CD4-positive, alpha-beta T cell treated with Interleukin-15 for 1 hour (primary cell): Measurements from ENCODE around the gene KRTAP1-3.
"Not testable (repeated sequence)": the region's sequence is repeated elsewhere in the genome, so short reads cannot be mapped to it uniquely, and the experiment has no call there.

Experiments used
- DNase-seq: peaks from one replicate; pipeline ENCODE4 v3.0.0-alpha.2; 2020

The KRTAP1-3 gene

DNA sequence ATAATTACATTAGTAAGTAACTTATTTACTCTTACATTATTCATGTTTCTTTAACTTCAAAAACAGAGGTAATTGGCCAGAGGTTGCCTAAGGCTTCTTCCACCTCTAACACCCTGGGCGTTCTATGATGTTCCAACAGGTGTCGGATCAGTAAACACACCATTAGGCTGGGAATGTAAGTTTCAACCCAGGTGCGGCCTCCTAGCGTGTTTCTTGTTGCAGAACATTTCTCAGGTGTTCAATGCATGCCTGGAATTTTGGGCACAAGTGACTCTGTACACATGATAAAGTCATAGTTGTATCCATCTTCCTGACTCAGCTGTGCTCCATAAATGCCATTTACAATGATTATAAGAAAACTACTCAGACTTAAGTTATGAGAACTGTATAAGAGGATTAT is 19.4 kb upstream of the KRTAP1-3 start:
- no peak for DNase-seq

DNA sequence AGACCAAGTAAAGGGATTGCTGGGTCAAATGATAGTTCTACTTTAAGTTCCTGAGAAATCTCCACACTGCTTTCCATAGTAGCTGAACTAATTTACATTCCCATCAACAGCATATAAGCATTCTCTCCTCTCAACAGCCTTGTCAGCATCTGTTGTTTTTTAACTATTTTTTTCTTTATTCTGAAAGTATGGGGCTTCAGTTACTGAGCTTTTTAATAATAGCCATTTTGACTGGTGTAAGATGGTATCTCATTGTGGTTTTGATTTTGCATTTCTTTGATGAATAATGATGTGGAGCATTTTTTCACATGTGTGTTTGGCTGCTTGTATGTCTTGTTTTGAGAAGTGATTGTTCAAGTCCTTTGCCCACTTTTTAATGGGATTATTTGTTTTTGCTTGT is 17.9 kb upstream of the KRTAP1-3 start:
- no peak for DNase-seq

DNA sequence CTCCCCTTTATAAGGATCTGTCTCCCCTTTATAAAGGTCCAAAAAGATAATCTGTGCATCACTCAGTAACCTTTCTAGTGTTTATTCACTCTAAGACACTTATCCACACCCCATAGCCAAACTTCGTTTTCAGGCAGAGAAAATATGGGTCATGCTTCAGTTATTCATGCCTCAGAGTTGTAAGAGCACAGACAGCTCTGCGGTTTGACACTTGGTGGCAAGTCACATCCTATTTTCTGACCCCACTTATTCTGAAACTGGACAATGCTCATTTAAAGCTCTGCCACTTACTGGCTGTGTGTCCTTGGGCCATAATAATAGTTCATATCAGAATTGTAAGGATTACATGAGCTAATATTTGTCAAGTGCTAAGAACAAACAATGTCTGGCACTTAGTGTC is 14.4 kb upstream of the KRTAP1-3 start:
- no peak for DNase-seq

DNA sequence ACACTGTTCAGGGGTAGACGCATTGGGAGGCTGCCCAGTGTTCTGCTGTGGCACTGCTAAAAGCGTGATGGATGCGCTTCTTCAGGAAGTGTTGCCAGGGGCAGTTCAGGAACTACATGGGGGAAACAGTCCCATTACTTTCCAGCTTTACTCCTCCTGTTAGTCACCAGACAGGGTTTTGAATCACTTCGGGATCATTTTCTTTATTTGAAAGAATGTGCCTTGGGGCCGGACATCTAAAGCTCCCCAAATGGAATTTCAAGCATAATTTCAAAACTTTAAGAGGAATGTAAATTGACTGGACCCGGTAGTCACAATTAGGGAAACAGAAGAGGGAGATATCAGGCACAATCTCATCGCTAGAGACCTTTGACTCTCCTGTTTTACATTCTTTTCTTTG is 13.8 kb upstream of the KRTAP1-3 start:
- no peak for DNase-seq

DNA sequence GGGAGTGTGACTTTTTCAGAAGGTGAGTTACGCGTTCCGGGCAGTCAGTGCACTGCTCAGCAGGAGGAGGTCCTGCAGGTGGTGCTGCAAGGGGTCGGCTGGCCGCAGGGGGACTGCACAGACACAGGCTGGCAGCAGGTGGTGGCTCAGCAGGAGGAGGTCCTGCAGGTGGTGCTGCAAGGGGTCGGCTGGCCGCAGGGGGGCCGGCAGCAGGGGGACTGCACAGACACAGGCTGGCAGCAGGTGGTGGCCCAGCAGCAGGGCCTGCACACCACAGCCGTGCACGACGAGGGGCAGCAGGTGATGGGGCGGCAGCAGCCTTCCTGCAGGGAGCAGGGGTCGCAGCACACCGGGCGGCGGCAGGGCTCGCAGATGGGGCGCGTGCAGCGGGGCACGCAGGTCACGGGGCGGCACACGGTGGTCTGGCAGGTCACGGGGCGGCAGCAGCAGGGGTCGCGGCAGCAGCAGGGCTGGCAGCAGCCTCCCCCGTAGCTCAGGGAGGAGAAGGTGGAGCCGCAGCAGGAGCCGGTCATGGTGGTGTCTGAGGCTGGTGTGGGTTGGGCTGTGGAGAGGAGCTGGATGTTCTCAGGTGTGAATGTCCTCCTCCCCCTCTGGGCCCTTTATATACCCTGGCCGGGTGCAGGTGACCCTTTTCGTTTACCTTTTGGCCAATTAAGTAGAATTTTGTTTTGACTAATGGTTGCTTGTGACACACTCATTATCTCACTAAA is 12.2 kb upstream of the KRTAP1-3 start, which contains the start of gene KRTAP2-1:
Gene KRTAP2-1 (minus strand): TSS at position 582 of the 731 bp plus-strand sequence. CDS start 49 bp downstream, at position 533.
- not testable (repeated sequence) for DNase-seq

DNA sequence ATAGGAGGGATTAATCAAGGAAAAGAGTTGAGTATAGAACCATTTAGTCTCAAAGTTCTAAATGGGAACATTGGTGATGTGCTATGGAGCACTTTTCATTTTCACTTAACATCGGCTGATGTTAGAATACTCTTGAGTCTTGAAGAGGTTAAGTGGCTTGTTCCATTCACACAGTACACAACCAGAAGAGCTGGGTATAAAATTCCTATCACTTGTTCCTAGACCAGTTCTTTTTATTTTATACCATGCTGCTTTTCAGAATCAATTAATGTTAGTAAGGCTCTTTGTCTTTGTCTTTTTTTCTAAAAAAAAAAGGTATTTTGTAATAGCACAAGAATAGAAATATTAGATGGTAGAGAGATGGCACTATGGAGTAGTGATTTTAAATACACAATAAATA is 8.3 kb upstream of the KRTAP1-3 start:
- no peak for DNase-seq

DNA sequence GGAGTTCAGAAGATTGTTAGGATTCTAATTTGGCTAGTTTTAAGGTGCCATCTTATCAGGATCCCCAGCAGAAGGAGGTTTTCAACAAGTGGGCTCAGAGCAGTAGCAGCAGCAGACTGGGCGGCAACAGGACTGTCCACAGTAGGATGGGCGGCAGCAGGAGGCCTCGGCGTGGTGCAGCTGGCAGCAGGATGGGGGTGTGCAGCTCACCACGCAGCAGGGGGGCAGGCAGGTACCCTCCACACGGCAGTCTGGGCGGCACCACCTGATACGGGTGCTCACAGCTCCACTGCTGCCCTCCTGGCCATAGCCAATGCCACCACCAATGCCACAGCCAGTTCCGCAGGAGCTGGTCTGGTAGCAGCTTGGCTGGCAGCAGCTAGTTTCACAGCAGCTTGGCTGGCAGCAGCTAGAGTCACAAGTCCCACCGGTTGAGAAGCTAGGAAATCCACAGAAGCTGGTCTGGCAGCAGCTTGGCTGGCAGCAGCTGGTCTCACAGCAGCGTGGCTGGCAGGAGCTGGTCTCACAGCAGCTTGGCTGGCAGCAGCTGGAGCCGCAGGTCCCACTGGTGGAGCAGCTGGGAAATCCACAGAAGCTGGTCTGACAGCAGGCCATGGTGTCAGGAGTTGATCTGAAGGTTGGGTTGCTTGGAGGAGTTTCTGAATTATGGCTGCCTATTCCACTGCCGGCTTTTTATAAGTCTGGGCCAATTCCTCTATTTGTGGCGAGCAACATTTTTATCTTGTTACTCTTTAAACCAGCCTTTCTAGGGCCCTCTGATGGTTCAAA is 6.3 kb upstream of the KRTAP1-3 start, which contains the start of gene KRTAP1-1:
Gene KRTAP1-1 (minus strand): TSS at position 668 of the 789 bp plus-strand sequence. CDS start 53 bp downstream, at position 615.
- not testable (repeated sequence) for DNase-seq

DNA sequence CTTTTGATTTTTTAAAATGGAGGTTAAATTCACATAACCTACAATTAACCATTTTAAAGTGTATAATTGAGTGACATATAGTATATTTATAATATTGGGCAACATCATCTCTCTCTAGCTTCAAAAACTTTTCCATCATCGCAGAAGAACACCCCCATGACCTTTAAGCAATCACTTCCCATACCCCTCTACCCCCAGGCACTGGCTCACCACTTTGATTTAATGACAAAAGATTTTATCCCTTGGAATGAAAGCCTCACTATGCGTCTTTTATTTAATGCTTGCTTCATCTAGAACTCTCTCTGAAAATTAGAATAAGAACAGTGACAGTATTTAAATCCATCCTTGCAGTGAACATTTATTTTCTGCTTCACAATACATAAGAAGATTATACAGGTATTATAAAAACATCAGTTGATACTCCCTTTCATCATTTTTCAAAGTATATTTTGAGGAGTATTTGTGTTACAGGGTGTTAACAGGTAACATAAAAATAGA is 3.2 kb upstream of the KRTAP1-3 start:
- no peak for DNase-seq

DNA sequence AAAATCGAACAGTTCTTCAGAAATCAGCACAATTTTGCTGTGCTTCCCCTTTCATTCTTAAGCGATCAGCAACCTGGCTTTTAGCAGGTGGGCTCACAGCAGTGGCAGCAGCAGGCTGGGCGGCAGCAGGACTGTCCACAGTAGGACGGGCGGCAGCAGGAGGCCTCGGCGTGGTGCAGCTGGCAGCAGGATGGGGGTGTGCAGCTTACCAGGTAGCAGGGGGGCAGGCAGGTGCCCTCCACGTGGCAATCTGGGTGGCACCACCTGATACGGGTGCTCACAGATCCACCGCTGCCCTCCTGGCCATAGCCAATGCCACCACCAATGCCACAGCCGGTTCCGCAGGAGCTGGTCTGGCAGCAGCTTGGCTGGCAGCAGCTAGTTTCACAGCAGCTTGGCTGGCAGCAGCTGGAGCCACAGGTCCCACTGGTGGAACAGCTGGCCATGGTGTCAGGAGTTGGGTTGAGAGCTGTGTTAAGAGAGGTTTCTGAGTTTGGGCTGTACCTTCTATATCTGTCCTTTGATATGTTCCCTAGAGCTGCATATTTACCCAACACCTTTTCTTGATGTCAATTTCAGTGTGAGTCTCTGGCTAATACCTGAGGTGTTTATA is 4.9 kb downstream of the KRTAP1-3 start, which contains the start of gene KRTAP1-4:
Gene KRTAP1-4 (minus strand): TSS at position 563 of the 613 bp plus-strand sequence. CDS start 117 bp downstream, at position 446.
- no peak for DNase-seq

DNA sequence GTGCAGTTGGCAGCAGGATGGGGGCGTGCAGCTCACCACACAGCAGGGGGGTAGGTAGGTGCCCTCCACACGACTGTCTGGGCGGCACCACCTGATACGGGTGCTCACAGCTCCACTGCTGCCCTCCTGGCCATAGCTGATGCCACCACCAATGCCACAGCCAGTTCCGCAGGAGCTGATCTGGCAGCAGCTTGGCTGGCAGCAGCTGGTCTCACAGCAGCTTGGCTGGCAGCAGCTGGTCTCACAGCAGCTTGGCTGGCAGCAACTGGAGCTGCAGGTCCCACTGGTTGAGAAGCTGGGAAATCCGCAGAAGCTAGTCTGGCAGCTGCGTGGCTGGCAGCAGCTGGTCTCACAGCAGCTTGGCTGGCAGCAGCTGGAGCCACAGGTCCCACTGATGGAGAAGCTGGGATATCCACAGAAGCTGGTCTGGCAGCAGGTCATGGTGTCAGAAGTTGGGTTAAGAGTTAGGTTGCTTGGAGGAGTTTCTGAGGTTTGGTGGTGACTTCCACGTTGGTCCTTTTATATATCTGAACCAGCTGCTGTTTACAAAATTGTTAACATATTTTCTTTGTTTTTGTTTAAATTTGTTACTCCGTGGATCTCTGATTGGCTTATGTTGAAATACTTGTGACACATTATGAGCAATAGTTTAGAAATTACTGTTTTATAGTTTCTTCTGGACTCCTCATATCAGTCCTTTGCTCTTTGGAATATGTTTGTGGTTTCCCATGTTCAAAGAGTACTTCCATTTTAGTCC is 7.8 kb downstream of the KRTAP1-3 start, which contains the start of gene KRTAP1-5:
Gene KRTAP1-5 (minus strand): TSS at position 494 of the 757 bp plus-strand sequence. CDS start 53 bp downstream, at position 441.
- no peak for DNase-seq

DNA sequence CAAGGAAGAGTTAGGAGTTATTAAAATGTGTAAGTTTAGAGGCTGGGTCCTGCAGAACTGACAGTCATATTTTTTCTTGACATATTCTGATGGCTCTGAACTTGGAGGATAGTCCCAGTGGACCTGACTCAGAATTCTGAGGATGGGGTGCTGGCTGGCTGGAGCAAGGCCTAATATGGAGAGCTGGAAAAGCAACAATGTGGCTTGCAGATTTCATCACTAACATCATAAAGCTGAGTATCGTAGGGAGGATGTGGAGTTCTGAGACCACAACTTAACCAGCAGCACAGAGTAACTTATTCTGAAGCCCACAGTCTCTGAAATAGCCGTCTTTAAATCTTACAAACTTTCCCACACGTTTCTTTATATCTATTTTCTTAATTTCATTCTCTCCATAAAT is 10.0 kb downstream of the KRTAP1-3 start:
- DNase-seq = no peak

DNA sequence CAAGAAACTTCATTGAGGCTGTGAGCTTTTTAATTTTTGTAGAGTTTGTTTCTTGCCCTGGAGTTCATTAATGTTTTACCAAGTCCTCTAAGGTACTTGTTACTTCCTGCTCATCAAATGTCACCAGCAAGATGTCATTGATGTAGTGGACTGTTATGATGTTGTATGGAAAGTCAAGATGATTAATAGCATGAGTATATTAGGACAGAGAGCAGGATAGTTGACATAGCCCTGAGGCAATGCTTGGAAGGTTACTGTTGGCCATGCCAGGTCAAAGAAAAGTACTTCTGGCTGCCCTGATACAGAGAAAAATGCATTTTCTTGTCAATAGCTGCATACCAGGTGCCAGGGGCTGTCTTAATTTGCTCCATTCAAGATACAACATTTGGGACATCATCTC is 14.3 kb downstream of the KRTAP1-3 start:
- no peak for DNase-seq

DNA sequence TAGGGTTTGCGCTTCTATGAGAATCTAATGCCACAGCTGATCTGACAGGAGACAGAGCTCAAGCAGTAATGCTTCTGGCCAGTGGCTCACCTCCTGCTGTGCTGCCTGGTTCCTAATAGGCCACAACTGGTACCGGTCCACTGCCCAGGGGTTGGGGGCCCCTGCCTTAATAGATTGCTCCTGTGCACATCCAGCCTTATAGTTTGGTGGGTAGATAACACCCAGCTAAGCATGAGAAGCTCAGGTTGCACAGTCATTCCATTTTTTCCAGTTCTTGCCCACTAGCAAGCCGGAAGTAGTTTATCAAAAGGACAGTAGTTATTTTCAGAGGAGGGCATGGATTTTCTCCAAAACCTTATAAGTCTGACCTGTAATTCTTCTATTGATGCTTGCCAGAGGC is 15.3 kb downstream of the KRTAP1-3 start:
- no peak for DNase-seq

DNA sequence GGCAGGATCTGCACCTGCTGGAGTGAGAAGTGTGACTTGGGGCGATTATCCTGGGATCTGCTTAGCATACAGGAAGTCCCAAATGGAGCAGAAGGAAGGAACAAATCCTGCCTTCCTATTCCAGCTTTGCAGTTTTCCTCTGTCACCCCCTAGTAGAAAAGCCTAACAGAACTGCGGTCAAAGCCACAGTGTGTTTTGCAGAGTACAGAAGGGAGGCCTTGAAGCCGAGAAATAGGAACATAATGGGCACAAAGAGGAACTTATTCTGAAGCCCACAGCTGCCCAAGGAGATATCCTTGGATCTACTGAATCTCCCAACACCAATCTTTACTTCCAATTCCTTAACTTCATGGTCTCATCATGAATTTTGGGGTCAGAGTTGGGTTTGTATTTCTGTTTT is 16.1 kb downstream of the KRTAP1-3 start:
- no peak for DNase-seq

DNA sequence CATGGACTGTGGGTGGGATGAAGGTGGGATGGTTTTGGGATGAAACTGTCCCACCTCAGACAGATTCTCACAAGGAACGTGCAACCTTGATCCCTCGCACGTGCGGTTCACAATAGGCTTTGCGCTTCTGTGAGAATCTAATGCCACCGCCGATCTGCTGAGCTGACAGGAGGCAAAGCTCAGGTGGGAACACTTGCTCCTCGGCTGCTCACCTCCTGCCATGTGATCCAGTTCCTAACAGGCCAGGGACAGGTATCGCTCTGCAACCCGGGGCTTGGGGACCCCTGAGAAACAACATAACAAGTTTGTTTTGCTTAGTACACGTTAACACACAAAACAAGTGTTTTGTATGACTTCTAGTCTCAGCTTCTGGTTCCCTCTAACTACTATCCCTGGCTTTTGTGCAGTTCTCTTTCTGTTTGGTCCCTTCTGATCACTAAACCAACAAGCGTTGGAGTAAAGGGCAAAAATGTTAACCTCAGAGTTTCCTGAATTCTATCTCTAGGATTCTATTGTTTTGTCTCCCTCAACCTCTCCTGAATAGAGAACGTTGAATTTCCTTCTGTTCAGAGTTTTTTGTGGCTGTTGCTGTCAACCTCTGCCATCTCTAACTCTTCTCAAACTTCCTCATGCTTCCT is 18.0 kb downstream of the KRTAP1-3 start:
- no peak for DNase-seq

DNA sequence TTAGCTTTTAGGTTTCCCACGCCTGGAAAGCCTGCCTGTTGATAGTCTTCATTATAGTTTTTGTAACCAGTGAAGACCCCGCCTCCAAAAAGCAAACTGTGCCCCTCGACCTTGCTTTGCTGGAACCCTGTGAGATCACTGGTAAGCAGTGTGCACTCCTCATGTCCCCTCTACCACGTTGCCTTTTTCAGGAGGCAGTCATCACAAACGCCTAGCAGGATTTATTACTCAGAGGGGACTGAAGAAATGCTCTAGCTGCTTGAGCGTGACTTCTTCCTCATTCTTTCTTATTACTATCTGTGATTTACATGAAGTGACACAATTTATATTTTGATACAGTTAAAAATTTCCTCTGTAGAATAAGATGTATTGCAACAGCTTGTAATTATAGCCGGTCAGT is 19.2 kb downstream of the KRTAP1-3 start:
- DNase-seq = no peak

DNA sequence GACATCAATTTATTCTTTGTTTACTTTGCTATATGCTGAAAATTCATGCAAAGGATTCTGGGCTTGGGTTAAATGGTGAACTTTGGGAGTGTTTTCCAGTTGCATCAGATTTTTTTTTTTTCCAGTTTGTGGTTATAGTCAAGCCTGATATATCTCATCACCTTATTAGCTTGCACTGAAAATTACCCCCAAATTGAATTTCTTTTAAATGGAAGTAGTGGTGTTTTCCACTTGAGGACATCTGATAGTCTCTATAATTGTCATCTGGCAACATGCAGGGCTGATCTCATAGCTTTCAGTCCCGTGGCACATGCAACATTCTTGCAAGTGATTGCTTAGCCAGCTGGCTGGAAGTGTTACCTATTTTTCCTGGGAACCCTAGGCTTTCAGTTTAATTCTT is 21.1 kb downstream of the KRTAP1-3 start:
- no peak for DNase-seq

DNA sequence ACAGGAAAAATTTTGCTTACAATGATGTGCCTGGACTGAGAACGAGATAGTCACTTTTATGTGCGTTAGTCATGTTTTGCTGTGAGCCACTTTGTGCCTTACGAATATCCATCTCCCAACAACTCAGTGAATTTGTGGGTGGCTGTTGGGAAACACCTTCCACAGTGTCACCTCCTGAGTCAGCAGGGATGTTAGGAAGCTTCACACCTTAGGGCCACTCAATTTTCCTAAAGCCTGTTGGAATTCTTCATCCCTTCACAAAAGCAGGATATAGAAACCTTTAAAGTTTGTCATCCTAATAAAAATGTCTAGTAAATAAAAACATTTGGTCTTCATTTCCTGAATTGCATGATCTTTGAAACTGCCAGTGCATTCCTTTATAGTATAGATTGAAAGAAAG is 21.5 kb downstream of the KRTAP1-3 start:
- DNase-seq = no peak

DNA sequence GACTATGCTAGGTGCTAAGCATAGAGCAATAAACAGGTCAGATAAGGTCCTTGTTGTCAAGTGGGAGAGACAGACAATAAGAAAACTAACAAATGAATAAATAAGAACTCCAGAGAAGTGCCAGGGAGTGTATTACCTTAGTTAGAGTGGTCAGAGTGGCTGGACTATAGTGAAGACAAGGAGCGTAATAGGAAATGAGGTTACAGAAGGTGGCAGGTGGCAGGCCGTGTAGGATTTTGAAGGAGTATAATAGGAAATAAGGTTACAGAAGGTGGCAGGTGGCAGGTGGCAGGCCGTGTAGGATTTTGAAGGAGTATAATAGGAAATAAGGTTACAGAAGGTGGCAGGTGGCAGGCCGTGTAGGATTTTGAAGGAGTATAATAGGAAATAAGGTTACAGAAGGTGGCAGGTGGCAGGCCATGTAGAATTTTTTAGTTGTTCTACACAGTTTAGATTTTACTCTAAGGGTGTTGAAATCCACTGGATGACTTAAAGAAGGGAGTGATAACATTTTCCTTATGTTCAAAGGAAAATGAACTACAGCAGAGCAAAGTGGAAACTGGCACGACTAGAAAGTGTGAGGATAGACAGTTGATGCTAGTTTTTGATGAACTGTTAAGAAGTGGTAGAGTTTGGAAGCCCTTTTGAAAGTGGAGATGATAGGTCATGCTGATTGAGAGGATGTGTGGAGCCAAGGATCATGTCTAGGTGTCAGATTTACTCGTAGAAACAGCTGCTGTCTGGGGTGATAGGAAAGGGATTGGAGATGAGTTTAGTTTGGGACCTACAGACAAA is 22.2 kb downstream of the KRTAP1-3 start:
- DNase-seq = no peak

DNA sequence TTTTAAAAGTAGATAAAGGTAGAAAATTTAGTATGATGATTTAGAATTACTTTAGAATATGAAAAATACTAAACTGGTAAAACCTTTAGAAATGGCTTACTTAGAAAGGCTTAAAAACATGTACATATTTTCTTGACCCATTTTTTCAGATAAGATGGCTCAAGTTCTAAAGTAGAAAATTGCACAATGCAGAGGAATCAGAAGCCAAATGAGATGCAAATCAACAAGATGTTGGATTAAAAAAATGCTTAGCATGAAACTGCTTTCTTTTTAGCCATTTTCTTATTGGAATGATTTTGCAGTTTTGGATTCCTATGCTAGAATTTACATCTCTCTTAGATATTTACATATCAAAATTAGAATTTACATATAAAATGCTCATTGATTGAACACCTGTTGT is 24.2 kb downstream of the KRTAP1-3 start:
- no peak for DNase-seq

DNA sequence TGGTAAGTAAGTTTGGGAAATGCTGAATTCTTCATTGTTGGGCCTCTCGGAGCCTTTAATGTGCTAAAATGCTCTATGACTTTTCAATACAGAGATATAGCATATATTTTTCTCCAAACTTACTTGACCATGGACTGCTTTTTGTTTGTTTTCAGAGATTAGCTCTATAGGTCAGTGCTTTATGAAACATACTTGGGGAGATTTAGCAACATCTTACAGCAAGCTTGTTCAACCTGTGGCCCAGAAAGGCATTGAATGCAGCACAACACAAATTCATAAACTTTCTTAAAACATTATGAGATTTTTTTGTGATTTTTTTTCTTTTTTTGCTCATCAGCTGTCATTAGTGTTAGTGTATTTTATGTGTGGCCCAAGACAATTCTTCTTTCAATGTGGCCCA is 24.7 kb downstream of the KRTAP1-3 start:
- DNase-seq = no peak
